Body of pancreas (tissue), 4 donors: ENCODE data around the gene KIAA0040. TPM values are rescaled to one million over a fixed set of nuclear protein-coding genes. Genes with fewer than 3 reads are reported as not detected.
A peak's percentile ranks its signal among the peaks of the same experiment; 100 is the strongest.

Experiments
- ATAC-seq: fragments of 150-250 bp; one replicate; pipeline ENCODE4 v1.9.1; 2016
- DNase-seq, 4 donors: peaks; one replicate each; pipeline ENCODE4 v3.0.0-alpha.2; 2019
- H3K27ac ChIP-seq, 4 donors: fragments of 200-600 bp; sonication (generic); 1 replicate in 3 of 4; 2 replicates in 1 of 4; pipeline versions ENCODE4 v1.5.1 to v1.6.1; 2016 to 2019; ENCODE audit warnings: mild to moderate bottlenecking in 1 of 4, mixed read lengths in 1 of 4, moderate library complexity in 1 of 4
- H3K27me3 ChIP-seq, 2 donors: fragments of 200-600 bp; sonication (generic); one replicate each; pipeline ENCODE4 v1.6.0; 2016; ENCODE audit warnings: mild to moderate bottlenecking in 1 of 2
- H3K36me3 ChIP-seq, 2 donors: fragments of 200-600 bp; sonication (generic); replicated peaks in 1 of 2; 2 replicates each; pipeline ENCODE4 v1.5.1; 2016; ENCODE audit warnings: low read depth in 2 of 2; ENCODE audit not compliant: insufficient read depth in 1 of 2
- H3K4me1 ChIP-seq: fragments of 200-600 bp; sonication (generic); one replicate; pipeline ENCODE4 v1.6.0; 2016
- H3K4me3 ChIP-seq, 2 donors: fragments of 200-600 bp; sonication (generic); 1 replicate in 1 of 2; 2 replicates in 1 of 2; pipeline ENCODE4 v1.5.1; 2016 to 2019
- H3K9me3 ChIP-seq, 3 donors: fragments of 200-600 bp; sonication (generic); 1 replicate in 2 of 3; 2 replicates in 1 of 3; pipeline ENCODE4 v1.5.1; 2016
- POLR2A ChIP-seq, 3 donors: fragments of 450-650 bp; IDR thresholded peaks; one replicate each; pipeline ENCODE4 v1.6.1; 2016; ENCODE audit warnings: antibody characterized with exemption in 3 of 3, mild to moderate bottlenecking in 2 of 3
- WGBS, 2 donors: methylation state at CpG; one replicate each; pipeline ENCODE4 v1.1.5; 2017; 5-methylcytosine and 5-hydroxymethylcytosine counted together
- intact Hi-C: fragments of 100-400 bp; cut with DNase I; formaldehyde crosslinking; loops from one replicate; pipeline ENCODE4 v1.15.1; 2023
- total RNA-seq, 2 donors: library from RNA; depleted of rRNA; stranded (reverse); fragments of >200 nt; gene quantifications; one replicate each; pipeline ENCODE4 v1.1.0, GENCODE V29; 2016
- TF ChIP-seq, protein P1 (sequence below), 7 experiments: fragments of 450-650 bp in 4 of 7; fragments of 200-600 bp in 3 of 7; sonication (generic) in 3 of 7; IDR thresholded peaks; one replicate each; pipeline ENCODE4 v1.5.1; 2016 to 2019; ENCODE audit warnings: antibody characterized with exemption in 7 of 7

KIAA0040 gene
- total RNA-seq, 2 donors from 2014 or later: 10.1 to 29.7 TPM

DNA sequence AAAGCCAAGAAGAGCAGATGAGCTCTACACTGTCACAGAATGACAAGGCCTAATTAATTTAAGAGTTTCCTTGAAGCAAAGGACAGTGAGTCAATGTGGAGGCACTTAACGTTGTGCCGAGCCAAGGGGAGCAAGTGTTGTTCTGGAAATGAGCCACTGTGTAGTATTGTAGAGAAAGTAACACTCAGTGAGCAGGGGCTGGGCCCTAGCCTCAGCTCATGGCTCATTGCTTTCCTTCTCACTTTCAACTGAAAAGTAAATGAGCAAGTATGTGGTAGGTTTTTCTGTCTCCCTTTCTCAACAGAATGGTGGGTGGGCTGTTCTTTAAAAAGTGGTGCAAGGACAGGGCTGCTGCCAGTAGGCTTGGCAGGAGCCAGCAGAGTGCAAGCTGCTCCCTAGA lies 11.8 kb upstream of the KIAA0040 start:
- 56 to 59% methylated on average over 2 of the region's 2 CpGs for WGBS, 2 donors
- DNase-seq: no peak
- Histone ChIP-seq H3K4me1 (no peaks in the 10 kb centered on the region), H3K9me3 (no peaks in the 10 kb centered on the region), H3K27me3 (no peaks in the 10 kb centered on the region), H3K27ac (no peak overlapping the region), H3K36me3 (no peaks in the 10 kb centered on the region), H3K4me3 (no peak overlapping the region)
- intact Hi-C loops: loop anchor here (10.0 kb wide), 1 partner anchor 50 kb away; no protein-coding TSS in a partner anchor
- ATAC-seq: no peak
- no peak for TF ChIP-seq POLR2A (IDR thresholded peaks at IDR 0.05)
- TF ChIP-seq, protein P1, sequence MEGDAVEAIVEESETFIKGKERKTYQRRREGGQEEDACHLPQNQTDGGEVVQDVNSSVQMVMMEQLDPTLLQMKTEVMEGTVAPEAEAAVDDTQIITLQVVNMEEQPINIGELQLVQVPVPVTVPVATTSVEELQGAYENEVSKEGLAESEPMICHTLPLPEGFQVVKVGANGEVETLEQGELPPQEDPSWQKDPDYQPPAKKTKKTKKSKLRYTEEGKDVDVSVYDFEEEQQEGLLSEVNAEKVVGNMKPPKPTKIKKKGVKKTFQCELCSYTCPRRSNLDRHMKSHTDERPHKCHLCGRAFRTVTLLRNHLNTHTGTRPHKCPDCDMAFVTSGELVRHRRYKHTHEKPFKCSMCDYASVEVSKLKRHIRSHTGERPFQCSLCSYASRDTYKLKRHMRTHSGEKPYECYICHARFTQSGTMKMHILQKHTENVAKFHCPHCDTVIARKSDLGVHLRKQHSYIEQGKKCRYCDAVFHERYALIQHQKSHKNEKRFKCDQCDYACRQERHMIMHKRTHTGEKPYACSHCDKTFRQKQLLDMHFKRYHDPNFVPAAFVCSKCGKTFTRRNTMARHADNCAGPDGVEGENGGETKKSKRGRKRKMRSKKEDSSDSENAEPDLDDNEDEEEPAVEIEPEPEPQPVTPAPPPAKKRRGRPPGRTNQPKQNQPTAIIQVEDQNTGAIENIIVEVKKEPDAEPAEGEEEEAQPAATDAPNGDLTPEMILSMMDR (IDR thresholded peaks at IDR 0.05): no peak

DNA sequence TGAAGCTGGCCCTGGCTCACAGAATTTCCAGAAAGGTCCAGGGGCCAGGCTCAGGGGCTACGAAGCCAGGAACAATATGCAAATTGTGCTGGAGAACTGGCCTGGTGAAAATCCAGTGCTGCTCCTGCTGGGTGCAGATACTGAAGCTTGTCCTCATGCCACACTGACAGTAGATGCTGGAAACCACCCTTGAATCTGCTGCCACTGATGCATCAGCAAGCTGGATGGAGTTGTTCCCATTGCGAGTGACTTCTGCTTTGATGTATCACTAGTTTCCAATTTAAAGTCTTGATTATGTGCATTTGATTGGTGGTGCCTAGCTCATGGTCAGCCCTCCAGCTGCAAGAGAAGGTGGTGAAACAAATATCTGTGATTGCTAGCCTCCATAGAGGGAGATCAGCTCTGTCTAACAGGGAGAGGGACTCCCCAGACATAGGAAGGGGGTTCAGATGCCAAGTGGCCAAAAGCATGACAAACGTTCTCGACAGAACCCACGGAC lies 11.0 kb upstream of the KIAA0040 start:
- TF ChIP-seq, protein P1 (IDR thresholded peaks at IDR 0.05): no peak
- no peak for TF ChIP-seq POLR2A (IDR thresholded peaks at IDR 0.05)
- Histone ChIP-seq H3K4me1 (no peaks in the 10 kb centered on the region), H3K9me3 (no peaks in the 10 kb centered on the region), H3K27me3 (no peaks in the 10 kb centered on the region), H3K4me3 (no peak overlapping the region), H3K36me3 (no peaks in the 10 kb centered on the region), H3K27ac (no peak overlapping the region)
- intact Hi-C loops: loop anchor here (10.0 kb wide), 1 partner anchor 49 kb away; no protein-coding TSS in a partner anchor
- no peak for DNase-seq
- WGBS, 2 donors: 90 to 95% methylated on average over 5 of the region's 5 CpGs
- ATAC-seq: no peak

DNA sequence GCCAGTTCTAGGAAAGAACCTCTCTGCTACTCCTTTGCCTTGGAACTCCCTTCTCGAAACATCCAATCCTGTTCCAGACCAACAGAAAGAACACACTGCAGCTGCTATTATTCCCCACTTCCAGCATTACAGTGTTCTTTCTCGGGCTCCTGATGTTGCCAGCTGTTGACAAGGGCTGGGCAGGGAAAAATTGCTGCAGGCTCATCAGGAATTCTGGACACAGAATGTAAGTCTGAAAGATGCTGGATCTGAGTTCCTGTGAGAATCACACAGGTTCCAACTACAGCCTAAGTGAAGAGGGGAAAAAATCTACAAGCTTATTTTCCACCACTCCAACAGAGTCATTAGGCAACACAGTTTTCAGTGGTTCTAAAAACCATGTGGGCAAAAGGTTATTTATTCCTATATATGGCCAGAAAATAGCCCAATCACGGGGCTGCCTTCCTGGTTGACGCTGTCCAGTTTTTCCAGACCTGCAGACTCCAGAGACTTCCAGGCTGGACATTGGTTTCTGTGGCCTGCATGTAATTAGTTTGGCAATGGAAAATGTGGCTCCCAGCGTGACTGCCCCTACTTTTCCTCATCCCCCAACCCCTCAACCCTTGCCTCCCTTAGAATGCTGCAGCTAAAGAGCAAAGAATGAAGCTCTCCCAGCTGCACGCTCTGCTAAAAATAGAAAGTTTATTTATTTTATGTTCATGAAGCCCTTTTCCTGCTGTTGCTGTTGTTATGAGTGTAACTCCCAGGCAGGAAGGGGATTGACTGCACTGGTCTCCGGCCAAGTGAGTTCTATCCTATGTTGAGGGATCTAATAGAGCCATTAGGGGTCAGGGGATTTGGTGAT lies 8.3 kb upstream of the KIAA0040 start:
- Histone ChIP-seq H3K27me3 (no peaks in the 10 kb centered on the region), H3K27ac (peak overlapping the region in 2 of 4 donors; percentile 23 to 49), H3K4me3 (no peak overlapping the region), H3K4me1 (no peaks in the 10 kb centered on the region), H3K36me3 (no peaks in the 10 kb centered on the region), H3K9me3 (no peaks in the 10 kb centered on the region)
- DNase-seq (peak in 2 of 4 donors; percentile 12 to 16), ATAC-seq (peak; percentile 42)
- no peak for TF ChIP-seq POLR2A (IDR thresholded peaks at IDR 0.05)
- 56 to 59% methylated on average over 7 of the region's 7 CpGs for WGBS, 2 donors
- intact Hi-C loops: loop anchor here (10.0 kb wide), 1 partner anchor 46 kb away; no protein-coding TSS in a partner anchor

DNA sequence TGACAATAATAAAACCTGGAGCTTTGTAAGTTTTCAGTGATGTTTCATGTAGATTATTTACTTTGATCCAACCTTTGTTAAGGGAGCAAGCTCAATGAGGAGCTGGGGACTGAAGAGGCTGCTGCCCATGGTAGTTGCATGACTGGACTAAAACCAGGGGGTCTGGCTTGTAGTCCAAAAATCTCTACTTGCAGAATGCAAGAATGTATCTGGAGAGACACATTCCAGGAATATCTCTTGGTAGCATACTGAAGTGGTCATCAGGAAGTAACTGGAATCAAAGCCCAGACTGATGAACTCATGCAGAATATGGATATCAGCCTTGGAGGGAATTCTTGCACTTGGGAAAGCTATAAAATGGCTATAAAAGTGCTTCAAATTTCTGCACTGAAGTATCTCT lies 5.8 kb upstream of the KIAA0040 start:
- no peak for ATAC-seq
- no peak for DNase-seq
- intact Hi-C loops: no loop called here
- no peaks in the 10 kb centered on the region for H3K36me3 ChIP-seq
- peaks cover 5% of the 10 kb centered on the region for H3K4me1 ChIP-seq
- no peaks in the 10 kb centered on the region for H3K9me3 ChIP-seq
- H3K27ac ChIP-seq: no peak overlapping the region
- TF ChIP-seq POLR2A (IDR thresholded peaks at IDR 0.05): no peak
- TF ChIP-seq, protein P1 (IDR thresholded peaks at IDR 0.05): no peak
- no peak overlapping the region for H3K4me3 ChIP-seq
- H3K27me3 ChIP-seq: no peaks in the 10 kb centered on the region

DNA sequence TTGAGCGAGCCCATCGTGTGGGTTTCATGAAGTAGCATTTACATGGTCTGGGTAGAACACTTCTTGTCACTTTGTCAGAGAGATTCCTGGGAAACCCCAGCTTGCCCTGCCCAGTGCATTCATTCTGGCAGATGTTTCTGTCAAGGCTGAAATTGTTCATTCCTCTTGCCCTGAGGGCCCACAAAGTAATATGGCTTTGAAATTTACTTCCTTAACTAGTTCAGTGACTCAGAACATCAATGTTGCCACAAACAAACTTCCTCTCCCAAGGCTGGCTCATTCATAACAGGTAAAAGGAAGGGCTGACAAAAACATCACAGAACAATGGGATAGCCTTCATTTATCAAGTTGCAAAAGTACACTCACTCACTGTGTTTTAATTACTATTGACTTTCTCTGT lies 5.0 kb upstream of the KIAA0040 start:
- peak in 1 of 4 donors; percentile 20 for DNase-seq

More for the DNA sequence above, 5.0 kb upstream of the KIAA0040 start:
- Histone ChIP-seq H3K4me3 (no peak overlapping the region), H3K4me1 (peaks cover 7% of the 10 kb centered on the region), H3K9me3 (no peaks in the 10 kb centered on the region), H3K27ac (peak overlapping the region in 2 of 4 donors; percentile 45 to 57), H3K27me3 (no peaks in the 10 kb centered on the region), H3K36me3 (no peaks in the 10 kb centered on the region)
- intact Hi-C loops: no loop called here
- WGBS, 2 donors: 67 to 68% methylated on average over 2 of the region's 2 CpGs
- TF ChIP-seq, protein P1 (IDR thresholded peaks at IDR 0.05): no peak
- TF ChIP-seq POLR2A (IDR thresholded peaks at IDR 0.05): no peak
- ATAC-seq: no peak
